Loucy (cell line): ENCODE results near the gene ARF1.

Experiments
- H2AFZ ChIP-seq: fragments of 200-600 bp; sonication (generic); 2 replicates; pipeline ENCODE4 v1.6.0; 2016; ENCODE audit warnings: antibody characterized with exemption, mild to moderate bottlenecking, low read length, moderate library complexity
- H3F3A ChIP-seq: fragments of 200-600 bp; 2 replicates; pipeline ENCODE4 v1.6.0; 2016; ENCODE audit warnings: antibody characterized with exemption, low read depth, mild to moderate bottlenecking
- H3K27me3 ChIP-seq: fragments of 200-600 bp; sonication (generic); 2 replicates; pipeline ENCODE4 v1.6.1; 2014; ENCODE audit warnings: low read length, mild to moderate bottlenecking; ENCODE audit not compliant: insufficient read depth, poor library complexity, severe bottlenecking
- H3K36me3 ChIP-seq: fragments of 200-600 bp; sonication (generic); 2 replicates; pipeline ENCODE4 v1.6.1; 2016; ENCODE audit warnings: low read length; ENCODE audit not compliant: insufficient read depth
- H3K4me1 ChIP-seq: fragments of 200-600 bp; sonication (generic); 2 replicates; pipeline ENCODE4 v1.5.1; 2014; ENCODE audit warnings: low read length, mild to moderate bottlenecking; ENCODE audit not compliant: insufficient read depth, poor library complexity, severe bottlenecking
- H3K4me2 ChIP-seq: fragments of 200-600 bp; sonication (generic); 2 replicates; pipeline ENCODE4 v1.6.0; 2014; ENCODE audit warnings: antibody characterized with exemption, low read length, low read depth, mild to moderate bottlenecking; ENCODE audit not compliant: poor library complexity, severe bottlenecking
- H3K4me3 ChIP-seq: fragments of 200-600 bp; sonication (generic); 2 replicates; pipeline ENCODE4 v1.5.1; 2014; ENCODE audit warnings: low read length, mild to moderate bottlenecking, mixed read lengths; ENCODE audit not compliant: poor library complexity, severe bottlenecking
- H3K79me2 ChIP-seq: fragments of 200-600 bp; sonication (generic); 2 replicates; pipeline ENCODE4 v1.6.1; 2014; ENCODE audit warnings: low read length; ENCODE audit not compliant: insufficient read depth
- H3K9ac ChIP-seq: fragments of 200-600 bp; sonication (generic); 2 replicates; pipeline ENCODE4 v1.6.0; 2014; ENCODE audit warnings: mild to moderate bottlenecking, low read depth, low read length, moderate library complexity; ENCODE audit not compliant: poor library complexity, severe bottlenecking
- H3K9me2 ChIP-seq: fragments of 200-600 bp; sonication (generic); replicated peaks from 2 replicates; pipeline ENCODE4 v1.6.1; 2016; ENCODE audit warnings: low read depth, low read length, mixed read lengths
- H3K9me3 ChIP-seq: fragments of 200-600 bp; sonication (generic); 2 replicates; pipeline ENCODE4 v1.6.1; 2014; ENCODE audit warnings: mild to moderate bottlenecking, antibody characterized with exemption, low read length, low read depth; ENCODE audit not compliant: insufficient read depth
- H4K20me1 ChIP-seq: fragments of 200-600 bp; sonication (generic); 2 replicates; pipeline ENCODE4 v1.6.0; 2014; ENCODE audit warnings: antibody characterized with exemption, low read length, mild to moderate bottlenecking; ENCODE audit not compliant: insufficient read depth, poor library complexity, severe bottlenecking
- CTCF ChIP-seq: fragments of 200-600 bp; sonication (generic); conservative IDR thresholded peaks from 2 replicates; pipeline ENCODE4 v1.5.1; 2014; ENCODE audit warnings: mild to moderate bottlenecking, antibody characterized with exemption, low read length
- EZH2phosphoT487 ChIP-seq: fragments of 200-600 bp; IDR thresholded peaks from 2 replicates; pipeline ENCODE4 v1.6.1; 2018; ENCODE audit warnings: antibody characterized with exemption, mild to moderate bottlenecking, moderate library complexity, borderline replicate concordance

The ARF1 gene

GRCh38 chr1:228063251-228064191 is 19.0 kb upstream of the ARF1 start:
- Histone ChIP-seq H3K79me2 (no peaks in the 10 kb centered on the region), H3F3A (no peaks in the 10 kb centered on the region), H3K4me1 (no peaks in the 10 kb centered on the region), H3K4me2 (no peak overlapping the region), H3K36me3 (no peaks in the 10 kb centered on the region), H3K9me2 (no peaks in the 10 kb centered on the region), H2AFZ (no peak overlapping the region), H4K20me1 (no peaks in the 10 kb centered on the region), H3K9ac (no peak overlapping the region), H3K9me3 (no peaks in the 10 kb centered on the region; the same call in 1 of the 2 replicates), H3K4me3 (no peak overlapping the region), H3K27me3 (no peaks in the 10 kb centered on the region)
- TF ChIP-seq CTCF (no peak), EZH2phosphoT487 (no peak)

- H2AFZ ChIP-seq = no peak overlapping the region
- H4K20me1 ChIP-seq = no peaks in the 10 kb centered on the region
- H3K36me3 ChIP-seq = no peaks in the 10 kb centered on the region
- H3K4me1 ChIP-seq = no peaks in the 10 kb centered on the region
- no peaks in the 10 kb centered on the region; the same call in 1 of the 2 replicates for H3K9me3 ChIP-seq
- TF ChIP-seq CTCF (no peak), EZH2phosphoT487 (no peak)
- no peak overlapping the region for H3K4me3 ChIP-seq
- no peaks in the 10 kb centered on the region for H3K79me2 ChIP-seq
- H3K9me2 ChIP-seq = no peaks in the 10 kb centered on the region
- H3K4me2 ChIP-seq = no peak overlapping the region
- H3K27me3 ChIP-seq = no peaks in the 10 kb centered on the region
- no peaks in the 10 kb centered on the region for H3F3A ChIP-seq
- H3K9ac ChIP-seq = no peak overlapping the region
These were observed 18.2 kb upstream of the ARF1 start for GRCh38 chr1:228064296-228064695.

GRCh38 chr1:228064741-228065542 is 17.6 kb upstream of the ARF1 start:
- Histone ChIP-seq H3K9me2 (no peaks in the 10 kb centered on the region), H3K9me3 (no peaks in the 10 kb centered on the region; the same call in 1 of the 2 replicates), H2AFZ (no peak overlapping the region), H3K27me3 (no peaks in the 10 kb centered on the region), H3K9ac (no peak overlapping the region), H3K4me2 (no peak overlapping the region), H3K4me1 (no peaks in the 10 kb centered on the region), H3K4me3 (no peak overlapping the region), H3K79me2 (no peaks in the 10 kb centered on the region), H3K36me3 (no peaks in the 10 kb centered on the region), H4K20me1 (no peaks in the 10 kb centered on the region), H3F3A (no peaks in the 10 kb centered on the region)
- TF ChIP-seq CTCF = no peak
- no peak for TF ChIP-seq EZH2phosphoT487
